OCI-LY1 (cell line): ENCODE results near the gene XPO1.

Experiments used
- EZH2 ChIP-seq: fragments of 200-600 bp; sonication (generic), shearing (Covaris generic); IDR thresholded peaks from 2 replicates; pipeline ENCODE4 v1.8.0; 2017; ENCODE audit warnings: borderline replicate concordance, mixed run types, mild to moderate bottlenecking, antibody characterized with exemption, low read length, moderate library complexity, mixed read lengths
- TF ChIP-seq, protein P1 (sequence below): fragments of 200-600 bp; sonication (generic), shearing (Covaris generic); IDR thresholded peaks from 2 replicates; pipeline ENCODE4 v1.5.1; 2017; ENCODE audit warnings: mild to moderate bottlenecking, antibody characterized with exemption, low read length, moderate library complexity, mixed read lengths

DNA sequence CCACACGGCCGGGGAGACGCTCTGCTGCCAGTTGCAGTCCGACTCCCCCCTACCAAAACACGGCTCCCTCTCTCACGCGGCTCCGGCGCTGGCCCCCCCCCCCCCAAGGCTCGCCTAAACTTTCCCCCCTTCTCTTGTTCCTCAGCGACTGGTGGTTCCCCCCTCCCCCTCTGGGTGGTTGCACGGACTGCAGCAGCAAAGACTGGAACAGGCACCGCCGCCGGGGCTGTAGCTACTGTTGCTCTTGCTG, 281 bp downstream of the XPO1 start:
- TF ChIP-seq, protein P1, sequence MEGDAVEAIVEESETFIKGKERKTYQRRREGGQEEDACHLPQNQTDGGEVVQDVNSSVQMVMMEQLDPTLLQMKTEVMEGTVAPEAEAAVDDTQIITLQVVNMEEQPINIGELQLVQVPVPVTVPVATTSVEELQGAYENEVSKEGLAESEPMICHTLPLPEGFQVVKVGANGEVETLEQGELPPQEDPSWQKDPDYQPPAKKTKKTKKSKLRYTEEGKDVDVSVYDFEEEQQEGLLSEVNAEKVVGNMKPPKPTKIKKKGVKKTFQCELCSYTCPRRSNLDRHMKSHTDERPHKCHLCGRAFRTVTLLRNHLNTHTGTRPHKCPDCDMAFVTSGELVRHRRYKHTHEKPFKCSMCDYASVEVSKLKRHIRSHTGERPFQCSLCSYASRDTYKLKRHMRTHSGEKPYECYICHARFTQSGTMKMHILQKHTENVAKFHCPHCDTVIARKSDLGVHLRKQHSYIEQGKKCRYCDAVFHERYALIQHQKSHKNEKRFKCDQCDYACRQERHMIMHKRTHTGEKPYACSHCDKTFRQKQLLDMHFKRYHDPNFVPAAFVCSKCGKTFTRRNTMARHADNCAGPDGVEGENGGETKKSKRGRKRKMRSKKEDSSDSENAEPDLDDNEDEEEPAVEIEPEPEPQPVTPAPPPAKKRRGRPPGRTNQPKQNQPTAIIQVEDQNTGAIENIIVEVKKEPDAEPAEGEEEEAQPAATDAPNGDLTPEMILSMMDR, result no peak
- TF ChIP-seq EZH2, result no peak
